ENCODE measurements around the gene SMYD3. TPM values are rescaled to one million over a fixed set of nuclear protein-coding genes. Genes with fewer than 3 reads are reported as not detected.

Gene SMYD3
- total RNA-seq, 1 experiment from 2014 or later: 17.4 TPM

GRCh38 chr1:246081856-246082668 lies 425.0 kb downstream of the SMYD3 start:
- ATAC-seq (no peak), DNase-seq (ENCODE audit: low read depth, low spot score) (no peak)
- in situ Hi-C loops (cut with HindIII; ENCODE audit: low pct_unique_long_range_greater_than_20kb, low sequenced_read_pairs): no loop called here
- H3K27me3 ChIP-seq (ENCODE audit: control insufficient read depth, insufficient read depth, low read length): no peaks in the 10 kb centered on the region
- H3K27ac ChIP-seq (ENCODE audit: low read length): no peak overlapping the region
- H3K4me1 ChIP-seq (ENCODE audit: control insufficient read depth, insufficient read depth, low read length): no peaks in the 10 kb centered on the region
- no peaks in the 10 kb centered on the region for H3K9me3 ChIP-seq (ENCODE audit: control insufficient read depth, insufficient read depth, low read depth, low read length)
- no peak for TF ChIP-seq TCF7L2 (IDR thresholded peaks at IDR 0.05; ENCODE audit: low read depth, low read length)
- no peak for TF ChIP-seq CTCF (IDR thresholded peaks at IDR 0.05)
- no peak for TF ChIP-seq REST (IDR thresholded peaks at IDR 0.05; ENCODE audit: insufficient read depth in 1 of 2, low read depth in 2 of 2, low read length in 1 of 2)
- no peak for TF ChIP-seq POLR2AphosphoS5 (IDR thresholded peaks at IDR 0.05; ENCODE audit: low read depth, low read length)
- TF ChIP-seq SIN3A (IDR thresholded peaks at IDR 0.05; ENCODE audit: borderline replicate concordance, insufficient read depth, low read depth, low read length): no peak
- BruUV-seq (replicated peaks): no TSS peak
- CTCF ChIA-PET: no interaction called here
- POLR2A ChIA-PET: no interaction called here
- no peak overlapping the region for H3K4me3 ChIP-seq (ENCODE audit: low read depth in 2 of 2, low read length in 2 of 2)
- intact Hi-C loops (cut with micrococcal nuclease; ENCODE audit: unreplicated experiment): no loop called here
- H3K36me3 ChIP-seq (ENCODE audit: control insufficient read depth, insufficient read depth, low read length): no peaks in the 10 kb centered on the region

GRCh38 chr1:246081138-246081702 lies 425.9 kb downstream of the SMYD3 start:
- DNase-seq (ENCODE audit: low read depth, low spot score) (no peak), ATAC-seq (no peak)
- ChIA-PET POLR2A (no interaction called here), CTCF (no interaction called here)
- no peaks in the 10 kb centered on the region for H3K27me3 ChIP-seq (ENCODE audit: control insufficient read depth, insufficient read depth, low read length)
- no peaks in the 10 kb centered on the region for H3K36me3 ChIP-seq (ENCODE audit: control insufficient read depth, insufficient read depth, low read length)
- no peak overlapping the region for H3K4me3 ChIP-seq (ENCODE audit: low read depth in 2 of 2, low read length in 2 of 2)
- no TSS peak for BruUV-seq (replicated peaks)
- in situ Hi-C loops (cut with HindIII; ENCODE audit: low pct_unique_long_range_greater_than_20kb, low sequenced_read_pairs): no loop called here
- intact Hi-C loops (cut with micrococcal nuclease; ENCODE audit: unreplicated experiment): no loop called here
- H3K9me3 ChIP-seq (ENCODE audit: control insufficient read depth, insufficient read depth, low read depth, low read length): no peaks in the 10 kb centered on the region
- no peaks in the 10 kb centered on the region for H3K4me1 ChIP-seq (ENCODE audit: control insufficient read depth, insufficient read depth, low read length)
- H3K27ac ChIP-seq (ENCODE audit: low read length): no peak overlapping the region
- TF ChIP-seq POLR2AphosphoS5 (IDR thresholded peaks at IDR 0.05; ENCODE audit: low read depth, low read length): no peak
- no peak for TF ChIP-seq REST (IDR thresholded peaks at IDR 0.05; ENCODE audit: insufficient read depth in 1 of 2, low read depth in 2 of 2, low read length in 1 of 2)
- no peak for TF ChIP-seq TCF7L2 (IDR thresholded peaks at IDR 0.05; ENCODE audit: low read depth, low read length)
- TF ChIP-seq CTCF (IDR thresholded peaks at IDR 0.05): no peak
- no peak for TF ChIP-seq SIN3A (IDR thresholded peaks at IDR 0.05; ENCODE audit: borderline replicate concordance, insufficient read depth, low read depth, low read length)

Measured in Panc1 (cell line).